ENCODE measurements around the gene ISYNA1. TPM values are rescaled to one million over a fixed set of nuclear protein-coding genes. Genes with fewer than 3 reads are reported as not detected.

Gene ISYNA1
- polyA plus RNA-seq, 2 of the 4 experiments (the other 2 are of a cell fraction) = 18.0 to 60.7 TPM

GRCh38 chr19:18389726-18390064, 48.2 kb downstream of the ISYNA1 start:
- no peaks in the 10 kb centered on the region for H3K9me3 ChIP-seq
- ATAC-seq (no peak), DNase-seq (ENCODE audit: low read depth in 1 of 2, low spot score in 1 of 2) (no peak), FAIRE-seq (no peak)
- ChIA-PET CTCF (interaction anchor here (0.8 to 7.5 kb wide), 12 partner anchors 9 to 115 kb away, joined by 4 to 75 read pairs (median 12); partner anchors contain the start of gene SSBP4), POLR2A (interaction anchor here (0.8 to 1.8 kb wide), 4 partner anchors 9 to 25 kb away, joined by 5 to 10 read pairs (median 6); no protein-coding TSS in a partner anchor)
- TF ChIP-seq ZSCAN20 (CRISPR knock-in tag; IDR thresholded peaks at IDR 0.05) (no peak), ZFP36 (IDR thresholded peaks at IDR 0.05; ENCODE audit: borderline replicate concordance, partially characterized antibody) (no peak), MYC (IDR thresholded peaks at IDR 0.05; ENCODE audit: borderline replicate concordance, low read length) (no peak), POLR2A (IDR thresholded peaks at IDR 0.05; ENCODE audit: low read length) (no peak), CTCF (IDR thresholded peaks at IDR 0.05) (no peak; the same call in 2 of the 3 replicates), RFX5 (IDR thresholded peaks at IDR 0.05) (no peak), RAD21 (conservative IDR thresholded peaks at IDR 0.05 in 1 of 2, IDR thresholded peaks at IDR 0.05 in 1 of 2) (no peak), NFE2L2 (conservative IDR thresholded peaks at IDR 0.05; ENCODE audit: low read length) (no peak), BHLHE40 (IDR thresholded peaks at IDR 0.05; ENCODE audit: low read depth, low read length) (no peak), REST (IDR thresholded peaks at IDR 0.05) (no peak), SMC3 (IDR thresholded peaks at IDR 0.05) (no peak)
- peak overlapping the region; percentile 97 to 99 for H3K27ac ChIP-seq
- peaks cover 23% of the 10 kb centered on the region for H3K4me1 ChIP-seq
- peak overlapping the region; percentile 92 for H3K4me2 ChIP-seq
- H3K4me3 ChIP-seq = peak overlapping the region; percentile 98

GRCh38 chr19:18388960-18389725, 48.8 kb downstream of the ISYNA1 start:
- no peak for DNase-seq (ENCODE audit: low read depth in 1 of 2, low spot score in 1 of 2)
- Histone ChIP-seq H3K9me3 (no peaks in the 10 kb centered on the region), H3K4me3 (peak overlapping the region; percentile 98), H3K27ac (peak overlapping the region; percentile 97 to 99), H3K4me2 (peak overlapping the region; percentile 92), H3K4me1 (peaks cover 23% of the 10 kb centered on the region)
- no peak for FAIRE-seq
- 81% methylated on average over 13 of the region's 13 CpGs for WGBS (ENCODE audit: missing lambda C conversion rate)
- TF ChIP-seq HDAC2 (IDR thresholded peaks at IDR 0.05) (0 out of 2 replicates have a peak, but pooled peaks have one; percentile 55), JUN (IDR thresholded peaks at IDR 0.05) (peak in 1 of 2 experiments; percentile 27; a peak in 1 of 5 replicates), KDM5A (IDR thresholded peaks at IDR 0.05) (no peak), RAD21 (conservative IDR thresholded peaks at IDR 0.05 in 1 of 2, IDR thresholded peaks at IDR 0.05 in 1 of 2) (no peak), KDM1A (IDR thresholded peaks at IDR 0.05; ENCODE audit: low read depth) (peak; percentile 72; the same call in 1 of the 2 replicates)
- ATAC-seq = no peak
- ChIA-PET POLR2A (interaction anchor here (0.6 to 1.1 kb wide), 3 partner anchors 9 to 36 kb away, joined by 3 to 5 read pairs (median 4); no protein-coding TSS in a partner anchor), CTCF (interaction anchor here (0.7 to 7.5 kb wide), 25 partner anchors 8 to 137 kb away, joined by 3 to 75 read pairs (median 9); partner anchors contain the start of genes LRRC25 and SSBP4)
